IPS-18c (cell line): ENCODE results near the gene IL15RA.

Experiments
- H3K4me3 ChIP-seq: 2 replicates; pipeline ENCODE4 v1.7.0; 2013; ENCODE audit warnings: low read depth, mild to moderate bottlenecking, low read length, moderate library complexity; ENCODE audit not compliant: insufficient read depth
- H3K9me3 ChIP-seq: one replicate; pipeline ENCODE4 v1.6.1; 2013; ENCODE audit warnings: mild to moderate bottlenecking, low read length, moderate library complexity; ENCODE audit not compliant: control insufficient read depth, insufficient read depth

IL15RA gene

DNA sequence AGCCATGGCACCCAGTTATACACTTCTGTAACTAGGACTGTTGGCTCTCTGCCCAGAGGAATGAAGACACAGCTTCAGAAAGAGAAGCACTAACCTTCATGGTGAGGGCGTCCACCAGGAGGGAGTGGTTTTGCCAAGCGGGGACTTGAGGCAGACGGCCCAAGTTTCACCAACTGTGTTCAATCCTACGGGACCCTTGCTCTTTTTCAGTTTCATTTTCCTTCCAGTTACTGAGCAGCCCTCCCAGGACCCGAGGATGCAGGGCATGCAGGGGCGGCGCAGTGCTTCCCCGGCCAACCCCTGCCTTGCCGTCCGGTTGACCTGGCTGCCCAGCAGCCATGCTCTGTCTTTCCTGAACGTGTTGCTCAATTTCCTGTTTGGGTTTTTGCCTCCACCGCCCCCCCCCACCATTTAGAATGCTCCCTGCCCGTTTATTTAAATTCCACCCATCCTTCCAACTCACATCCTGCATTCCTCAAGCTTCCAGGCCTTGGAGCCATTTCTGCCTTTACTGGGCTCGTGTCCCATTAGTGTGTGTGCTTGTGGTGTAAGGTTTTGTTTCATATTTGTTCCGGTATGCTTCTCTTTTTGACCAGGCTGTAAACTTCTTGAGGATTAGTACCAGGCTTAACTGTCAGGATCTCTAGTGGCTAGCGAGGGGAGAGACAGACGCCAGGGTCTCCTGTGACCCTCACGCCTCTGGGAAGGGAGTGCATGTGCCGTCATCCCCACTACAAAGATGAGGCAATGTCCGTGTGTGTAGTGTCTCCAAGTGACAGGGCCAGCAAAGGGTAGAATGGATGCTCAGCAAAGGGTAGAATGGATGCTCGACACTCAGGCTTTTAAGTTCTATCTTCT lies 31.6 kb downstream of the IL15RA start:
- no peak overlapping the region for H3K4me3 ChIP-seq
- no peaks in the 10 kb centered on the region for H3K9me3 ChIP-seq

DNA sequence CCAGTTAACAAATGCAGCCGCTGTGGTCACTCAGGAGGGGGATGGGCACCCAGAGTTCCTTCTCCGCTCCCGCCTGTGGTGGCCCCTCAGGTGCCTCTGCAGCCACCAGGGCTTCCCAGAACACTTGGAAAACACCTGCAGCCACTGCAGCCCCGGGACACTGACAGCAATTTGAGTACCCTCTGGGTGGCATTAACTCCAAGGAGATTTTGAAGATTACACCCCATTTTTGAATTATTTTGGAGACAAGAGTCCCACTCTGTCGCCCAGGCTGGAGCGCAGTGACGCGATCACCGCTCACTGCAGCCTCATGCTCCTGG lies 32.2 kb downstream of the IL15RA start:
- no peak overlapping the region for H3K4me3 ChIP-seq

GRCh38 chr10:5944389-5945189 lies 32.8 kb downstream of the IL15RA start:
- Histone ChIP-seq H3K4me3 (no peak overlapping the region), H3K9me3 (no peaks in the 10 kb centered on the region)

More for the DNA sequence above, 32.2 kb downstream of the IL15RA start:
- no peaks in the 10 kb centered on the region for H3K9me3 ChIP-seq

GRCh38 chr10:5943536-5943935 lies 33.8 kb downstream of the IL15RA start:
- Histone ChIP-seq H3K9me3 (no peaks in the 10 kb centered on the region), H3K4me3 (no peak overlapping the region)

DNA sequence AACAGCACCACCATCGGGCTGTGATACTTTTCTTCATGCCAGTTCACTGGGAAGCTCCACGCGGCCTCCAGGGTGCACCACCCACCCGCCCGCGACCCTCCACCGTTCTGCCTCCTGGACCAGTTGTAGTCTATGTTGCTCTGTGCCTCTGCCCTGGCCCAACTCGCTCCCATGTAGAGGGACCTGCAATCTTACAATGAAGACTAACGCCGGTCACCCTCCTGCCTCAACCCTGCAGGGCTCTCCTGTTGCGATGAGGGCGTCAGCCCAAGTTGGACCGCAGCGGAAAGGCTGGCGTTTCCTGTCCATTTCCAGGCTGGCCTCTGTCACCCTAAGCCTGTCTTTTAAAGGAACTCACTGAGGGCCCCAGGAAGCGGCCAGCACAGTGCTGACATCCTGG lies 34.9 kb downstream of the IL15RA start:
- Histone ChIP-seq H3K4me3 (no peak overlapping the region), H3K9me3 (no peaks in the 10 kb centered on the region)

DNA sequence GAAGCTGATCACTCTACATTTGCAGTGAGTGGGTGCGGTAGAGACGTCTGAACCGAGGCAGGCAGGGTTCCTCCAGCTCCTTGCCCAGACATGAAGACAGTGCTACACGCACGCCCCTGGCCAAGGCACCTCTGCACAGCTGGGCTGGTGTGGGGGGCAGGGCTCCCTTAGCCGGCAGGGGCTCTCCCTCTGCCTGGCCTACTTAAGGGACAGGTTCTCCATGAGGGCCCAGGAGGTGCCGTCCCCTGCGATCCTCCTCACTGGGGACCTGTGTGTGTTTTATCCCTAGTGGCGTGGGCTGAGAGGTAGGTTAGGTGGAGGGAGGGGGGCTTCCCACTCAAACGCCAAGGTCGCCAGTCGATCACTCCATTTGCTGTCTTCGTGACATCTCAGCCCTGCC lies 35.3 kb downstream of the IL15RA start:
- Histone ChIP-seq H3K9me3 (no peaks in the 10 kb centered on the region), H3K4me3 (no peak overlapping the region)

DNA sequence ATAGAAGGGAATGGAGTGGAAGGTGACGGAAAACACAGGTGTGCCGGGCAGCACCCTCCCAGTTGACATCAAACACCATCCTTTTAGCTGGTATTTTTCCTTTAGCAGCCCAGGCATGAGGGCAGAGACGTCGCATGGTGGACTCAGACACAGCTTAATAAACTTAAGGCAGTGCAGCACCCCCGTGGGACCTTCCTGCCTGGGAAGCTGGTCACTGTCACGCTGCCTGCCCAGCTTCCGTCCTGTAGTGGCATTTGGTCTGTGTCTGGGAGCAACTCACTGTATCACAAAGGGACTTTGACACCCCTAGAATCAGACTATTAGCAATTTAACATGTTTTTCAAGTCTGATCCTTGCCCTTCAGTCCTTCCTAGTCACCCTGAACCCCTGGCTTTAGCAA lies 35.8 kb downstream of the IL15RA start:
- Histone ChIP-seq H3K4me3 (no peak overlapping the region), H3K9me3 (no peaks in the 10 kb centered on the region)

- Histone ChIP-seq H3K9me3 (no peaks in the 10 kb centered on the region), H3K4me3 (no peak overlapping the region)
Measured at GRCh38 chr10:5940807-5941218, 36.5 kb downstream of the IL15RA start.

DNA sequence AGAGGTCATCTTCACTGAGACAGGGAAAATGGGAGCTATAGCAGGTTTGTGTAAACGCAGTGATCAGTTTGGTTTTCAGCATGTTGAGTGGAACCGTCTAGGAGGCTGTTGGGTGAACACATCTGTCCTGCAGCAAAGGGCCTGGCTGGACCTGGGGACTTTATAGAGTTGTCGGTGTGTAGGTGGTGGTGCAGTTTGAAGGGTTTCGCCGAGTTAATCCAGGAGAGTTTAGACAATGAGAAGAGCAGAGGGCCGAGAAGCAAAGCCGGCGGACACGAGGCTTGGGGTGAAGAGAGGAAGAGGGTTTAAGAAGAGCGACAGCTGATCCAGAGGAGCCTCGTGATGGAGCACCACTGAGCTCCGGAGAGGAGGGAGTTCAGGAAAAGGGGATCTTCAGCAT lies 39.1 kb downstream of the IL15RA start:
- Histone ChIP-seq H3K4me3 (no peak overlapping the region), H3K9me3 (no peaks in the 10 kb centered on the region)

GRCh38 chr10:5937016-5937415 lies 40.3 kb downstream of the IL15RA start:
- no peaks in the 10 kb centered on the region for H3K9me3 ChIP-seq
- H3K4me3 ChIP-seq = no peak overlapping the region

DNA sequence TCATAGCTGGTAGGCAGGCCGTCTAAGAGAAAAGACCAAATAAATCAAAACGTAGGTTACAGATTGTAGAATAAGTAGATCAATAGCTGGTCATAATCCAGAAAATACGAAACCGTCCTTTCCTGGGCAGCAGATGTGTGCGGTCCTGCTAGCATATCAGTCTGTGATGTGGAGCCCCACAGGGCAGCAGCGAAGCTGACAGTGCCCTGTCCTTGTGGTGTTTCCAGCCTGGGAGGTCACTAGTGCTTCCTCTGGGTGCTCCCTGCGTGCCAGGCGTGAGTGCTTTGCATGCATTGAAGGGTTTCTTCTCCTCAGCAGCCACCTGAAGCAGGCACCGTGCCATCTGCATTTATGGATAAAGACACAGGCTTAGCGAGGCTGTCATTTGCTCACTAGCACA lies 41.7 kb downstream of the IL15RA start:
- H3K4me3 ChIP-seq = no peak overlapping the region
- H3K9me3 ChIP-seq = no peaks in the 10 kb centered on the region

DNA sequence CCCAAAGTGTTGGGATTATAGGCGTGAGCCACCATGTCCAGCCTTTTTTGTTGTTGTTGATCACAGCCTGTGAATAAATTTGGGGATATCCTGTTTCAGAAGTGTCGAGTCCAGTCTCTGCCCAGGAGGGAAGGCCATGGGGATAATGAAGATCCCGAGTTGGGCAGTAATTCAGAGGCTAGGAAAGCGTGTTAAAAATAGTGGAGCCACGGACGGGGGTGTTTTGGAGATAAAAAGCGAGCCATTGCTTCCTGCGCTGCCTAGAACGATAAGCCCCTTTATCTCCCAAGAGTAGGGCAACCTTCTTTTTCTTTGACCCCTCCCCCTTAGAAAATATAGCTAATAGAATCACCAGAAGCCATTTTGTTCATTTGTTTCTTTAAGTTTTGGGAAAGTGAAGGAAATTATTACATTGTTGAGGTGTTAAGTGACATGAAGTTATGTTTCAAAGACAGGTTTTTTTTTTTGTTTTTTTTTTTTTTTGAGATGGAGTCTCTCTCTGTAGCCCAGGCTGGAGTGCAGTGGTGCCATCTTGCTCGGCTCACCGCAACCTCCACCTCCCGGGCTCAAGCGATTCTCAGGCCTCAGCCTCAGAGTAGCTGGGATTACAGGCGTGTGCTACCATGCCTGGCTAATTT lies 43.3 kb downstream of the IL15RA start:
- Histone ChIP-seq H3K9me3 (no peaks in the 10 kb centered on the region), H3K4me3 (no peak overlapping the region)

GRCh38 chr10:5932345-5932744 lies 45.0 kb downstream of the IL15RA start:
- H3K9me3 ChIP-seq = no peaks in the 10 kb centered on the region
- H3K4me3 ChIP-seq = no peak overlapping the region

DNA sequence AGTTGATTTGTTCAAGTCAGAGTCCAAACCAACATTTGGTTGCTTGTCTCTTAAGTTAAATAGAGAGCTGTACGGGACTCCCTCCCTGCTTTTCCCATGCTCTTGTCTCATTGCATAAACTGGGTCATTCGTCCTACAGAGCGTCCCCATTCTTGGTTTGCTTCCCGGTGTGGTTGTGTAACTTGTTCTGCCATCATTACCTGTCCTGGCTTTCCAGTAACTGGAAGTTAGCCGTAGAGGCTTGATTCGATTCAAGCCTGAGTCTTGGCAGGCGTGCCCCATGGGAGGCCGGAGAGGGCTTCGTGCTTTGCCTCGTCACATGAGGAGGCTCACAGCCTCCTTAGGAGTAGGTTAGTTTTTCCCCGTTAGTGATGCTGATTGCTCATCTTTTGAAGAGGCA lies 47.1 kb downstream of the IL15RA start:
- Histone ChIP-seq H3K4me3 (no peak overlapping the region), H3K9me3 (no peaks in the 10 kb centered on the region)

DNA sequence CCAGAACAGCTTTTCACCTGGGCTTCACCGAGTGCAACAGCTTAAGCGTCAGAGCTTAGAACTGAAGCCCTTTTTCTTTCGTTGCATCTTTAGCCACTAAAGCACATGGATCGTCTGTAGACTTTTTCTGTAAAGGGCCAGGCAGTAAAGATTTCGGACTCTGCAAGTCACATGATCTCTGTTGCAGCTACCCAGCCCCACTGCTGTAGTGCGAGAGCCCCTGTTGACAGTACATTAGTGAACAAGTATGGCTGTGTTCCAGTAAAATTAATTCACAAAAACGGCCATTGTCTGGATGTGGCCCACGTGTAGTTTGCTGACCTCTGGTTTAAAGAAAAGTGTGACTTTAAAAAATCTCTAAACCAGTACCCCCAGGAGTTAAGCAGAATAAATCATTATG lies 47.9 kb downstream of the IL15RA start:
- H3K9me3 ChIP-seq = no peaks in the 10 kb centered on the region
- H3K4me3 ChIP-seq = no peak overlapping the region

- Histone ChIP-seq H3K4me3 (no peak overlapping the region), H3K9me3 (no peaks in the 10 kb centered on the region)
Measured at GRCh38 chr10:5927306-5927705, 50.0 kb downstream of the IL15RA start.

DNA sequence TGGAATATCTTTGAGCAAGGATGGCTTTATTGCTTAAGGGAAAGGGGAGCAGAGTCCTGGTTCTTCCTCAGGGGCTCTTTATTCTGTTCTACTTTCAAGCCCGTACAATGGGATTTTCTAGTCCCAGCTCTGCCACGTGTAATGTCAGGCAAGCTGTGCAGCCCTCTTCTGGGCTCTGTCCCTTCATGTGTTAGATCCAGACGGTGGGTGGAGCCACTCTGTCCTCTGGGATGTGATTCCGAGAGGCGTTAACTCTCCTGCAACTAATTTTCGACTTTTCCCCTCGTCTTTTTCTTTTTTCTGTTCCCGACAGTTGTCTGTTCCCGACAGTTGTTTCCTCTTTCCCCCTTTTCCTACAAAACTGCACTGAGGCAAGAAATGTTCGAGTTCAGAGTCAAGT lies 52.5 kb downstream of the IL15RA start:
- H3K4me3 ChIP-seq = no peak overlapping the region

GRCh38 chr10:5921746-5922145 lies 55.6 kb downstream of the IL15RA start:
- no peaks in the 10 kb centered on the region for H3K9me3 ChIP-seq

More for the DNA sequence above, 52.5 kb downstream of the IL15RA start:
- H3K9me3 ChIP-seq = no peaks in the 10 kb centered on the region

More at GRCh38 chr10:5921746-5922145, 55.6 kb downstream of the IL15RA start:
- no peak overlapping the region for H3K4me3 ChIP-seq
